Keratinocyte (primary cell): ENCODE data around the gene PRR5. TPM values are rescaled to one million over a fixed set of nuclear protein-coding genes. Genes with fewer than 3 reads are reported as not detected.

Source experiments
- DNase-seq: peaks from one replicate; pipeline ENCODE4 v3.0.0-alpha.2; 2011; ENCODE audit warnings: low read depth, missing footprints, low spot score
- FAIRE-seq: peaks from 2 replicates; lab custom pipeline; 2011; peaks lifted over from hg19 to GRCh38; lab: Jason Lieb, UNC
- H2AFZ ChIP-seq: 2 replicates; pipeline ENCODE4 v1.6.0; 2012; ENCODE audit warnings: low read length, control low read depth, inconsistent platforms; ENCODE audit not compliant: control insufficient read depth
- H3K27ac ChIP-seq: 2 replicates; pipeline ENCODE4 v1.5.1; 2011; ENCODE audit warnings: low read length; ENCODE audit not compliant: control insufficient read depth, insufficient read depth
- H3K27me3 ChIP-seq: 3 replicates; pipeline ENCODE4 v1.6.0; 2011; ENCODE audit warnings: low read length; ENCODE audit not compliant: control insufficient read depth, insufficient read depth; ENCODE audit errors: extremely low read depth
- H3K36me3 ChIP-seq, 2 experiments: 2 replicates in 1 of 2; 3 replicates in 1 of 2; pipeline ENCODE4 v1.5.1; 2011; ENCODE audit warnings: low read length in 2 of 2, mild to moderate bottlenecking in 1 of 2; ENCODE audit not compliant: control insufficient read depth in 2 of 2, insufficient read depth in 2 of 2; ENCODE audit errors: extremely low read depth in 1 of 2
- H3K4me1 ChIP-seq: 3 replicates; pipeline ENCODE4 v1.5.1; 2011; ENCODE audit warnings: low read length; ENCODE audit not compliant: control insufficient read depth, insufficient read depth; ENCODE audit errors: extremely low read depth
- H3K4me2 ChIP-seq: 3 replicates; pipeline ENCODE4 v1.6.0; 2011; ENCODE audit warnings: low read depth, low read length; ENCODE audit not compliant: control insufficient read depth, insufficient read depth; ENCODE audit errors: extremely low read depth
- H3K4me3 ChIP-seq, 3 experiments: fragments of 200-600 bp in 1 of 3; sonication (generic) in 1 of 3; 2 replicates in 2 of 3; 3 replicates in 1 of 3; pipeline ENCODE4 v1.5.1; 2011 to 2016; ENCODE audit warnings: low read length in 3 of 3, mild to moderate bottlenecking in 3 of 3, control low read depth in 2 of 3, inconsistent platforms in 1 of 3, low read depth in 1 of 3, mixed read lengths in 1 of 3, mixed run types in 1 of 3, moderate library complexity in 1 of 3; ENCODE audit not compliant: control insufficient read depth in 2 of 3, insufficient read depth in 2 of 3; ENCODE audit errors: extremely low read depth in 1 of 3
- H3K79me2 ChIP-seq: 2 replicates; pipeline ENCODE4 v1.6.0; 2012; ENCODE audit warnings: low read length; ENCODE audit not compliant: control insufficient read depth, insufficient read depth
- H3K9ac ChIP-seq: 3 replicates; pipeline ENCODE4 v1.6.0; 2011; ENCODE audit warnings: low read length; ENCODE audit not compliant: control insufficient read depth, insufficient read depth; ENCODE audit errors: extremely low read depth
- H3K9me1 ChIP-seq: 3 replicates; pipeline ENCODE4 v1.6.0; 2011; ENCODE audit warnings: low read length; ENCODE audit not compliant: control insufficient read depth, insufficient read depth; ENCODE audit errors: extremely low read depth
- H3K9me3 ChIP-seq: 2 replicates; pipeline ENCODE4 v1.5.1; 2012; ENCODE audit warnings: low read depth, low read length; ENCODE audit not compliant: control insufficient read depth
- H4K20me1 ChIP-seq: 3 replicates; pipeline ENCODE4 v1.6.0; 2011; ENCODE audit warnings: low read length; ENCODE audit not compliant: control insufficient read depth, insufficient read depth; ENCODE audit errors: extremely low read depth
- CTCF ChIP-seq, 3 experiments: IDR thresholded peaks in 1 of 3; conservative IDR thresholded peaks in 1 of 3; optimal IDR thresholded peaks in 1 of 3; 2 replicates in 2 of 3; 3 replicates in 1 of 3; pipeline versions ENCODE3 to v1.5.1; 2011; ENCODE audit warnings: low read length in 3 of 3, mild to moderate bottlenecking in 3 of 3, moderate library complexity in 2 of 3, control low read depth in 1 of 3, inconsistent platforms in 1 of 3; ENCODE audit not compliant: insufficient read depth in 2 of 3; ENCODE audit errors: extremely low read depth in 1 of 3
- EZH2 ChIP-seq: IDR thresholded peaks from one replicate; pipeline ENCODE4 v1.6.1; 2012; ENCODE audit warnings: inconsistent platforms, mild to moderate bottlenecking, low read length, moderate library complexity
- dilution Hi-C: fragments of 300-500 bp; cut with MboI; formaldehyde crosslinking; loops from one replicate; pipeline ENCODE4 v1.7.0; 2020; ENCODE audit warnings: low sequenced_read_pairs; ENCODE audit not compliant: extremely low pct_ligation_motif_present
- polyA plus RNA-seq, 5 experiments: library from polyadenylated mRNA; depleted of rRNA in 3 of 5; stranded (reverse) in 3 of 5; stranded (forward) in 1 of 5; unstranded in 1 of 5; fragments of >200 nt; gene quantifications; 1 replicate in 1 of 5; 2 replicates in 3 of 5; 3 replicates in 1 of 5; pipeline versions ENCODE4 v1.2.1 to v1.2.3, GENCODE V29; 2011 to 2012; ENCODE audit warnings: missing spikeins in 2 of 5, low read depth in 1 of 5, low replicate concordance in 1 of 5

Gene PRR5
- polyA plus RNA-seq, 1 donor (not counting 4 experiments of a cell fraction or from before 2014, with no cell fraction given) = 9.1 TPM

DNA sequence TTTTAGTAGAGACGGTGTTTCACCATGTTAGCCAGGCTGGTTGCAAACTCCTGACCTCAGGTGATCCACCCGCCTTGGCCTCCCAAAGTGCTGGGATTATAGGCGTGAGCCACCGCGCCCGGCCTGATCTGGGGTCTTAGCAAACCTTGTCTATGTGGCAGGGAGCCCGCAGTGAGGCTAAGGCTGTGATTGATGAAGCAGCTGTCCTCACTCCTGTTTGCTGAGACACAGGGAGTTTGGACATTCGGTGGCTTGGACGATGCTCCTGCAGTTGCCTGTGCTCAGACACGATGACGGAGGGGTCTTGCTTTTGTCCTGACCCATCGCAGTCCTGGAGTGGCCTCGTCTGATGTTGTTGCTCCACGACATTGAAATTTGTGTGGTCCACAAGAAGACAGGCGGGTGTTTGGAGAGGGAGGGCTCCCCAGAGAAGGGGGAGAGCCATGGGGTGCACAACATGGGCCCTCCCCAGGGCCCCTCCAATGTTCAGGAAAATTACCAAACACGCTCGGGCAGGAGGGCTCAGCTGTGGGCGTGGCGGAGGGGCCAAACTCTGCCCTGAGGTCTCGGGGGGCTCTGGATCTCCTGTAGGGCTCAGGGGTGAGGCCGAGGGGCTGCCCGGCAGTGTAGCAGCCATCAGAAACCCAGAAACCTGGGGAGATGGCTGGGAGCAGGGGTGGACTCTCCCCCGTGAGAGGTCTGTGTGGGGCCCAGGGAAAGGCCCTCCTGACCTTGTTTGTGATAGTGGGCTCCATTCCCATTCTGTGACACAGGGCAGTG is 41.8 kb upstream of the PRR5 start:
- H3K4me3 ChIP-seq = no peak overlapping the region
- H3K9me1 ChIP-seq = no peaks in the 10 kb centered on the region
- dilution Hi-C loops = no loop called here
- FAIRE-seq (no peak), DNase-seq (no peak)
- peaks cover 35% of the 10 kb centered on the region for H3K27me3 ChIP-seq
- no peak overlapping the region for H3K27ac ChIP-seq
- no peak for TF ChIP-seq CTCF (optimal IDR thresholded peaks at IDR 0.05 in 1 of 3, IDR thresholded peaks at IDR 0.05 in 1 of 3, conservative IDR thresholded peaks at IDR 0.05 in 1 of 3; ENCODE audit: extremely low read depth in 1 of 3, insufficient read depth in 2 of 3, low read length in 3 of 3)
- TF ChIP-seq EZH2 = no peak
- H3K9ac ChIP-seq = no peak overlapping the region
- no peaks in the 10 kb centered on the region for H4K20me1 ChIP-seq
- H3K79me2 ChIP-seq = no peaks in the 10 kb centered on the region
- H3K9me3 ChIP-seq = no peaks in the 10 kb centered on the region
- H3K4me2 ChIP-seq = no peak overlapping the region
- H3K4me1 ChIP-seq = no peaks in the 10 kb centered on the region
- no peaks in the 10 kb centered on the region for H3K36me3 ChIP-seq
- H2AFZ ChIP-seq = no peak overlapping the region

DNA sequence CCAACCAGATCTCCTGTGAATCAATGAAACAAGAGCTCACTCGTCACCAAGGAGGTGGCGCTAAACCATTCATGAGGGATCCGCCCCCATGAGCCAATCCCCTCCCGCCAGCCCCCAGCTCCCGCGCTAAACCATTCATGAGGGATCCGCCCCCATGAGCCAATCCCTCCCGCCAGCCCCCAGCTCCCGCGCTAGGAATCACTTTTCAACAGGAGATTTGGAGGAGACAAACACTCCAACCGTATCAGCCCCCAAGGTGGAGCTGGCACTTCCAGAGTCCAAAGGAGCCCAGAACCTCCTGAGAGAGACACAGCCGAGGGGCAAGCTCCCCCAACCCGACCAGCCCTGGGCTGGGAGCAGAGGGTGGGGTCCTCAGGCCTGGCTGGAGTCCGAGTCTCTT is 40.9 kb upstream of the PRR5 start:
- no peak overlapping the region for H3K9ac ChIP-seq
- no peaks in the 10 kb centered on the region for H4K20me1 ChIP-seq
- no peaks in the 10 kb centered on the region for H3K79me2 ChIP-seq
- no peak for DNase-seq
- FAIRE-seq = no peak
- no peak for TF ChIP-seq EZH2
- no peak for TF ChIP-seq CTCF (optimal IDR thresholded peaks at IDR 0.05 in 1 of 3, IDR thresholded peaks at IDR 0.05 in 1 of 3, conservative IDR thresholded peaks at IDR 0.05 in 1 of 3; ENCODE audit: extremely low read depth in 1 of 3, insufficient read depth in 2 of 3, low read length in 3 of 3)
- H3K4me3 ChIP-seq = no peak overlapping the region
- H3K9me3 ChIP-seq = no peaks in the 10 kb centered on the region
- H3K36me3 ChIP-seq = no peaks in the 10 kb centered on the region
- no peaks in the 10 kb centered on the region for H3K9me1 ChIP-seq
- no peaks in the 10 kb centered on the region for H3K4me1 ChIP-seq
- H2AFZ ChIP-seq = no peak overlapping the region
- H3K27me3 ChIP-seq = peaks cover 39% of the 10 kb centered on the region
- no peak overlapping the region for H3K4me2 ChIP-seq
- H3K27ac ChIP-seq = no peak overlapping the region
- dilution Hi-C loops = no loop called here
